B cell (primary cell): ENCODE data around the gene CDYL2. TPM values are rescaled to one million over a fixed set of nuclear protein-coding genes. Genes with fewer than 3 reads are reported as not detected.

ENCODE experiments used
- ATAC-seq: fragments of 200-7000 bp; cut with Tn5 transposase; one replicate; pipeline ENCODE4 v1.10.0; 2021; ENCODE audit warnings: low read depth, mild to moderate bottlenecking, moderate number of reproducible peaks, moderate library complexity
- CTCF ChIA-PET: fragments of 350-600 bp; sonication (Branson Sonifier 250); formaldehyde crosslinking; loops from one replicate; lab custom pipeline; 2021; ENCODE audit warnings: antibody characterized with exemption, inconsistent platforms; lab: Charles Lee
- POLR2A ChIA-PET: fragments of 350-600 bp; sonication (Branson Sonifier 250); formaldehyde crosslinking; loops from one replicate; lab custom pipeline; 2021; ENCODE audit warnings: antibody characterized with exemption; lab: Charles Lee
- DNase-seq: peaks from one replicate; pipeline ENCODE4 v3.0.0; 2013
- H2AFZ ChIP-seq: 2 replicates; pipeline ENCODE4 v1.6.1; 2012; ENCODE audit warnings: mild to moderate bottlenecking, low read depth, low read length; ENCODE audit not compliant: insufficient read depth, poor library complexity, severe bottlenecking
- H3K27ac ChIP-seq, 2 donors: 1 replicate in 1 of 2; 2 replicates in 1 of 2; pipeline ENCODE4 v1.5.1; 2012 to 2013; ENCODE audit warnings: low read length in 2 of 2, mild to moderate bottlenecking in 2 of 2, moderate library complexity in 1 of 2
- H3K27me3 ChIP-seq, 4 experiments: fragments of 200-600 bp in 1 of 4; sonication (generic) in 1 of 4; replicated peaks in 1 of 4; 1 replicate in 2 of 4; 2 replicates in 2 of 4; pipeline versions ENCODE4 v1.6.1 to v1.7.0; 2013 to 2016; ENCODE audit warnings: low read length in 3 of 4, mild to moderate bottlenecking in 2 of 4, mixed read lengths in 1 of 4, moderate library complexity in 1 of 4; ENCODE audit not compliant: insufficient read depth in 4 of 4, control insufficient read depth in 3 of 4; ENCODE audit errors: control extremely low read depth in 1 of 4
- H3K36me3 ChIP-seq, 2 experiments: replicated peaks in 1 of 2; 1 replicate in 1 of 2; 2 replicates in 1 of 2; pipeline versions ENCODE4 v1.6.1 to v1.7.1; 2013; ENCODE audit warnings: low read length in 1 of 2; ENCODE audit not compliant: insufficient read depth in 2 of 2, control insufficient read depth in 1 of 2; ENCODE audit errors: control extremely low read depth in 1 of 2, extremely low read depth in 1 of 2
- H3K4me1 ChIP-seq, 2 donors: fragments of 200-600 bp in 1 of 2; sonication (generic) in 1 of 2; 1 replicate in 1 of 2; 2 replicates in 1 of 2; pipeline versions ENCODE4 v1.5.1 to v1.6.1; 2013 to 2017; ENCODE audit warnings: low read length in 2 of 2; ENCODE audit not compliant: control insufficient read depth in 2 of 2, insufficient read depth in 2 of 2
- H3K4me2 ChIP-seq: replicated peaks from 2 replicates; pipeline ENCODE3; 2012; ENCODE audit warnings: mild to moderate bottlenecking, low read depth, low read length; ENCODE audit not compliant: poor library complexity, severe bottlenecking
- H3K4me3 ChIP-seq, 5 experiments: fragments of 200-600 bp in 1 of 5; sonication (generic) in 1 of 5; 1 replicate in 3 of 5; 2 replicates in 2 of 5; pipeline versions ENCODE4 v1.5.1 to v1.7.0; 2011 to 2016; ENCODE audit warnings: low read length in 4 of 5, mild to moderate bottlenecking in 4 of 5, low read depth in 2 of 5, control low read depth in 1 of 5, moderate library complexity in 1 of 5; ENCODE audit not compliant: insufficient read depth in 1 of 5; ENCODE audit errors: control extremely low read depth in 1 of 5, extremely low read depth in 1 of 5
- H3K79me2 ChIP-seq: fragments of 200-600 bp; sonication (generic); one replicate; pipeline ENCODE4 v1.6.0; 2016; ENCODE audit warnings: low read length; ENCODE audit not compliant: control insufficient read depth, insufficient read depth
- H3K9ac ChIP-seq: fragments of 200-600 bp; sonication (generic); 2 replicates; pipeline ENCODE4 v1.6.1; 2017; ENCODE audit warnings: mild to moderate bottlenecking, low read length, moderate library complexity
- H3K9me3 ChIP-seq, 3 donors: one replicate each; pipeline versions ENCODE4 v1.6.1 to v1.7.1; 2013; ENCODE audit warnings: low read length in 2 of 3; ENCODE audit not compliant: control insufficient read depth in 2 of 3, insufficient read depth in 1 of 3; ENCODE audit errors: control extremely low read depth in 1 of 3
- H4K20me1 ChIP-seq: 2 replicates; pipeline ENCODE4 v1.6.0; 2012; ENCODE audit warnings: mild to moderate bottlenecking, low read length; ENCODE audit not compliant: insufficient read depth, control insufficient read depth, poor library complexity, severe bottlenecking
- H3K27ac Mint-ChIP-seq: one replicate; pipeline ENCODE4 v1.8.0; 2021; ENCODE audit warnings: mixed read lengths
- H3K27me3 Mint-ChIP-seq: one replicate; pipeline ENCODE4 v1.8.0; 2021; ENCODE audit warnings: mixed read lengths
- H3K4me1 Mint-ChIP-seq: one replicate; pipeline ENCODE4 v1.8.0; 2021; ENCODE audit warnings: mixed read lengths
- H3K4me3 Mint-ChIP-seq: one replicate; pipeline ENCODE4 v1.8.0; 2021; ENCODE audit warnings: mixed read lengths
- H3K9me3 Mint-ChIP-seq: one replicate; pipeline ENCODE4 v1.8.0; 2022; ENCODE audit warnings: mixed read lengths; ENCODE audit not compliant: insufficient read depth
- CTCF ChIP-seq: fragments of 200-600 bp; IDR thresholded peaks from one replicate; pipeline ENCODE4 v1.8.0; 2022; ENCODE audit warnings: antibody characterized with exemption, mild to moderate bottlenecking
- EZH2 ChIP-seq: IDR thresholded peaks from 2 replicates; pipeline ENCODE4 v1.6.1; 2012; ENCODE audit warnings: borderline replicate concordance, low read depth, mild to moderate bottlenecking, moderate library complexity, low read length; ENCODE audit not compliant: insufficient read depth, poor library complexity, severe bottlenecking
- WGBS: methylation state at CpG from one replicate; pipeline ENCODE4 v1.1.5; 2013; ENCODE audit warnings: missing lambda C conversion rate; ENCODE audit not compliant: insufficient coverage; 5-methylcytosine and 5-hydroxymethylcytosine counted together
- intact Hi-C: fragments of 100-400 bp; cut with micrococcal nuclease; formaldehyde crosslinking; loops from one replicate; pipeline ENCODE4 v1.10.0; 2022
- polyA plus RNA-seq: library from polyadenylated mRNA; depleted of rRNA; stranded (reverse); fragments of >200 nt; gene quantifications from 2 replicates; pipeline ENCODE4 v1.2.3, GENCODE V29; 2012
- total RNA-seq, 2 donors: library from RNA; stranded (reverse); fragments of 120-200 nt in 1 of 2; gene quantifications; 1 replicate in 1 of 2; 2 replicates in 1 of 2; pipeline versions ENCODE4 v1.2.3 to v1.2.4, GENCODE V29; 2013 to 2022

Gene CDYL2
- total and polyA plus RNA-seq, 2 donors (not counting 1 experiment from before 2014, with no cell fraction given) = 0.66 to 6.6 TPM

GRCh38 chr16:80656711-80657150, 147.7 kb downstream of the CDYL2 start:
- H4K20me1 ChIP-seq = no peaks in the 10 kb centered on the region
- intact Hi-C loops = no loop called here
- Mint-ChIP-seq H3K4me1 (peaks cover 14% of the 10 kb centered on the region), H3K4me3 (peak overlapping the region; percentile 77), H3K9me3 (peaks cover 6% of the 10 kb centered on the region), H3K27me3 (no peaks in the 10 kb centered on the region), H3K27ac (no peak overlapping the region)
- no peaks in the 10 kb centered on the region for H3K36me3 ChIP-seq
- peaks cover 3 to 12% (median 5%) of the 10 kb centered on the region in 3 donors for H3K9me3 ChIP-seq
- H3K9ac ChIP-seq = peak overlapping the region; percentile 48
- peaks cover 3 to 7% of the 10 kb centered on the region in 2 donors for H3K4me1 ChIP-seq
- TF ChIP-seq EZH2 = no peak
- TF ChIP-seq CTCF = no peak
- no peaks in the 10 kb centered on the region for H3K27me3 ChIP-seq
- WGBS = 83% methylated on average over 6 of the region's 8 CpGs
- H3K4me2 ChIP-seq = peak overlapping the region; percentile 56
- H2AFZ ChIP-seq = peak overlapping the region; percentile 55
- DNase-seq (peak; percentile 25), ATAC-seq (no peak)
- ChIA-PET POLR2A (no interaction called here), CTCF (no interaction called here)
- H3K27ac ChIP-seq = peak overlapping the region in 1 of 2 donors; percentile 5
- H3K4me3 ChIP-seq = peak overlapping the region in 4 of 5 experiments; percentile 4 to 45 (median 19)
- H3K79me2 ChIP-seq = no peaks in the 10 kb centered on the region

- Histone ChIP-seq H4K20me1 (no peaks in the 10 kb centered on the region), H3K79me2 (no peaks in the 10 kb centered on the region), H3K4me3 (no peak overlapping the region), H3K27ac (no peak overlapping the region), H3K27me3 (no peaks in the 10 kb centered on the region), H3K4me1 (peaks cover 3 to 7% of the 10 kb centered on the region in 2 donors), H3K9ac (peak overlapping the region; percentile 48), H3K9me3 (peaks cover 3 to 12% (median 4%) of the 10 kb centered on the region in 3 donors), H3K36me3 (no peaks in the 10 kb centered on the region), H2AFZ (peak overlapping the region; percentile 55), H3K4me2 (peak overlapping the region; percentile 56)
- Mint-ChIP-seq H3K27ac (no peak overlapping the region), H3K27me3 (no peaks in the 10 kb centered on the region), H3K4me1 (peaks cover 14% of the 10 kb centered on the region), H3K9me3 (peaks cover 6% of the 10 kb centered on the region), H3K4me3 (peak overlapping the region; percentile 77)
- intact Hi-C loops = no loop called here
- POLR2A ChIA-PET = no interaction called here
- ATAC-seq (no peak), DNase-seq (no peak)
- 88% methylated on average over 2 of the region's 4 CpGs for WGBS
- TF ChIP-seq EZH2 (no peak), CTCF (no peak)
- CTCF ChIA-PET = no interaction called here
These were observed 148.2 kb downstream of the CDYL2 start for GRCh38 chr16:80656161-80656560.
